Keratinocyte (primary cell): ENCODE data around the gene SEMA3D. TPM values are rescaled to one million over a fixed set of nuclear protein-coding genes. Genes with fewer than 3 reads are reported as not detected.
A peak's percentile ranks its signal among the peaks of the same experiment; 100 is the strongest.

Experiments
- DNase-seq: peaks from one replicate; pipeline ENCODE4 v3.0.0-alpha.2; 2011; ENCODE audit warnings: low read depth, missing footprints, low spot score
- FAIRE-seq: peaks from 2 replicates; lab custom pipeline; 2011; peaks lifted over from hg19 to GRCh38; lab: Jason Lieb, UNC
- H2AFZ ChIP-seq: 2 replicates; pipeline ENCODE4 v1.6.0; 2012; ENCODE audit warnings: low read length, control low read depth, inconsistent platforms; ENCODE audit not compliant: control insufficient read depth
- H3K27ac ChIP-seq: 2 replicates; pipeline ENCODE4 v1.5.1; 2011; ENCODE audit warnings: low read length; ENCODE audit not compliant: control insufficient read depth, insufficient read depth
- H3K27me3 ChIP-seq: 3 replicates; pipeline ENCODE4 v1.6.0; 2011; ENCODE audit warnings: low read length; ENCODE audit not compliant: control insufficient read depth, insufficient read depth; ENCODE audit errors: extremely low read depth
- H3K36me3 ChIP-seq, 2 experiments: 2 replicates in 1 of 2; 3 replicates in 1 of 2; pipeline ENCODE4 v1.5.1; 2011; ENCODE audit warnings: low read length in 2 of 2, mild to moderate bottlenecking in 1 of 2; ENCODE audit not compliant: control insufficient read depth in 2 of 2, insufficient read depth in 2 of 2; ENCODE audit errors: extremely low read depth in 1 of 2
- H3K4me1 ChIP-seq: 3 replicates; pipeline ENCODE4 v1.5.1; 2011; ENCODE audit warnings: low read length; ENCODE audit not compliant: control insufficient read depth, insufficient read depth; ENCODE audit errors: extremely low read depth
- H3K4me2 ChIP-seq: 3 replicates; pipeline ENCODE4 v1.6.0; 2011; ENCODE audit warnings: low read depth, low read length; ENCODE audit not compliant: control insufficient read depth, insufficient read depth; ENCODE audit errors: extremely low read depth
- H3K4me3 ChIP-seq, 3 experiments: fragments of 200-600 bp in 1 of 3; sonication (generic) in 1 of 3; 2 replicates in 2 of 3; 3 replicates in 1 of 3; pipeline ENCODE4 v1.5.1; 2011 to 2016; ENCODE audit warnings: low read length in 3 of 3, mild to moderate bottlenecking in 3 of 3, control low read depth in 2 of 3, inconsistent platforms in 1 of 3, low read depth in 1 of 3, mixed read lengths in 1 of 3, mixed run types in 1 of 3, moderate library complexity in 1 of 3; ENCODE audit not compliant: control insufficient read depth in 2 of 3, insufficient read depth in 2 of 3; ENCODE audit errors: extremely low read depth in 1 of 3
- H3K79me2 ChIP-seq: 2 replicates; pipeline ENCODE4 v1.6.0; 2012; ENCODE audit warnings: low read length; ENCODE audit not compliant: control insufficient read depth, insufficient read depth
- H3K9ac ChIP-seq: 3 replicates; pipeline ENCODE4 v1.6.0; 2011; ENCODE audit warnings: low read length; ENCODE audit not compliant: control insufficient read depth, insufficient read depth; ENCODE audit errors: extremely low read depth
- H3K9me1 ChIP-seq: 3 replicates; pipeline ENCODE4 v1.6.0; 2011; ENCODE audit warnings: low read length; ENCODE audit not compliant: control insufficient read depth, insufficient read depth; ENCODE audit errors: extremely low read depth
- H3K9me3 ChIP-seq: 2 replicates; pipeline ENCODE4 v1.5.1; 2012; ENCODE audit warnings: low read depth, low read length; ENCODE audit not compliant: control insufficient read depth
- H4K20me1 ChIP-seq: 3 replicates; pipeline ENCODE4 v1.6.0; 2011; ENCODE audit warnings: low read length; ENCODE audit not compliant: control insufficient read depth, insufficient read depth; ENCODE audit errors: extremely low read depth
- EZH2 ChIP-seq: IDR thresholded peaks from one replicate; pipeline ENCODE4 v1.6.1; 2012; ENCODE audit warnings: inconsistent platforms, mild to moderate bottlenecking, low read length, moderate library complexity
- dilution Hi-C: fragments of 300-500 bp; cut with MboI; formaldehyde crosslinking; loops from one replicate; pipeline ENCODE4 v1.7.0; 2020; ENCODE audit warnings: low sequenced_read_pairs; ENCODE audit not compliant: extremely low pct_ligation_motif_present
- polyA plus RNA-seq, 5 experiments: library from polyadenylated mRNA; depleted of rRNA in 3 of 5; stranded (reverse) in 3 of 5; stranded (forward) in 1 of 5; unstranded in 1 of 5; fragments of >200 nt; gene quantifications; 1 replicate in 1 of 5; 2 replicates in 3 of 5; 3 replicates in 1 of 5; pipeline versions ENCODE4 v1.2.1 to v1.2.3, GENCODE V29; 2011 to 2012; ENCODE audit warnings: missing spikeins in 2 of 5, low read depth in 1 of 5, low replicate concordance in 1 of 5
- TF ChIP-seq, protein P1 (sequence below), 3 experiments: IDR thresholded peaks in 1 of 3; conservative IDR thresholded peaks in 1 of 3; optimal IDR thresholded peaks in 1 of 3; 2 replicates in 2 of 3; 3 replicates in 1 of 3; pipeline versions ENCODE3 to v1.5.1; 2011; ENCODE audit warnings: low read length in 3 of 3, mild to moderate bottlenecking in 3 of 3, moderate library complexity in 2 of 3, control low read depth in 1 of 3, inconsistent platforms in 1 of 3; ENCODE audit not compliant: insufficient read depth in 2 of 3; ENCODE audit errors: extremely low read depth in 1 of 3

Gene SEMA3D
- polyA plus RNA-seq, 1 donor (not counting 4 experiments of a cell fraction or from before 2014, with no cell fraction given): 5.2 TPM

DNA sequence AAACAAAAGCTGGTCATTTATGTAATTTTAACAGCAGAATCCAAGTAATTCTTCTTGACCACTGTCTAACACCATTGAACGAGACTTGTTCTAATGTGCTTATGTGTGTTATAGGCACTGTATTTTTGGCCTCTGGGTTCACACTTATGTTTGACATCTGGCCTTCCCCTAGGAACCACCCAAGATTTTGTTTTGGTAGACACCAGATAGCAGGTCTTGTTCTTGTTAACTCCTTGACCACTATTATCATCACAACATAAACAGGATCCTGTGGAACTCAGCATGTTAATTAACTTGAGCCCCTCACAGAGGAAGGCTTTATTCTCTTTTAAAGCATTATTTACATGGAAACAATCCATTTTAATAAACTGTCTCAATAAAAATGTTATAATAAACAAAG, 167.7 kb downstream of the SEMA3D start:
- no peaks in the 10 kb centered on the region for H3K9me3 ChIP-seq
- H3K4me1 ChIP-seq: no peaks in the 10 kb centered on the region
- no peaks in the 10 kb centered on the region for H3K79me2 ChIP-seq
- H4K20me1 ChIP-seq: no peaks in the 10 kb centered on the region
- H3K4me2 ChIP-seq: no peak overlapping the region
- no peak for DNase-seq
- TF ChIP-seq EZH2: no peak
- TF ChIP-seq, protein P1, sequence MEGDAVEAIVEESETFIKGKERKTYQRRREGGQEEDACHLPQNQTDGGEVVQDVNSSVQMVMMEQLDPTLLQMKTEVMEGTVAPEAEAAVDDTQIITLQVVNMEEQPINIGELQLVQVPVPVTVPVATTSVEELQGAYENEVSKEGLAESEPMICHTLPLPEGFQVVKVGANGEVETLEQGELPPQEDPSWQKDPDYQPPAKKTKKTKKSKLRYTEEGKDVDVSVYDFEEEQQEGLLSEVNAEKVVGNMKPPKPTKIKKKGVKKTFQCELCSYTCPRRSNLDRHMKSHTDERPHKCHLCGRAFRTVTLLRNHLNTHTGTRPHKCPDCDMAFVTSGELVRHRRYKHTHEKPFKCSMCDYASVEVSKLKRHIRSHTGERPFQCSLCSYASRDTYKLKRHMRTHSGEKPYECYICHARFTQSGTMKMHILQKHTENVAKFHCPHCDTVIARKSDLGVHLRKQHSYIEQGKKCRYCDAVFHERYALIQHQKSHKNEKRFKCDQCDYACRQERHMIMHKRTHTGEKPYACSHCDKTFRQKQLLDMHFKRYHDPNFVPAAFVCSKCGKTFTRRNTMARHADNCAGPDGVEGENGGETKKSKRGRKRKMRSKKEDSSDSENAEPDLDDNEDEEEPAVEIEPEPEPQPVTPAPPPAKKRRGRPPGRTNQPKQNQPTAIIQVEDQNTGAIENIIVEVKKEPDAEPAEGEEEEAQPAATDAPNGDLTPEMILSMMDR (optimal IDR thresholded peaks at IDR 0.05 in 1 of 3, IDR thresholded peaks at IDR 0.05 in 1 of 3, conservative IDR thresholded peaks at IDR 0.05 in 1 of 3; ENCODE audit: extremely low read depth in 1 of 3, insufficient read depth in 2 of 3, low read length in 3 of 3): no peak
- dilution Hi-C loops: loop anchor here (25.0 kb wide), 1 partner anchor 1082 kb away; no protein-coding TSS in a partner anchor
- FAIRE-seq: peak; percentile 64
- no peaks in the 10 kb centered on the region for H3K27me3 ChIP-seq
- no peak overlapping the region for H3K9ac ChIP-seq
- H3K36me3 ChIP-seq: no peaks in the 10 kb centered on the region
- no peak overlapping the region for H3K4me3 ChIP-seq
- no peaks in the 10 kb centered on the region for H3K9me1 ChIP-seq
- H2AFZ ChIP-seq: no peak overlapping the region
- H3K27ac ChIP-seq: no peak overlapping the region

DNA sequence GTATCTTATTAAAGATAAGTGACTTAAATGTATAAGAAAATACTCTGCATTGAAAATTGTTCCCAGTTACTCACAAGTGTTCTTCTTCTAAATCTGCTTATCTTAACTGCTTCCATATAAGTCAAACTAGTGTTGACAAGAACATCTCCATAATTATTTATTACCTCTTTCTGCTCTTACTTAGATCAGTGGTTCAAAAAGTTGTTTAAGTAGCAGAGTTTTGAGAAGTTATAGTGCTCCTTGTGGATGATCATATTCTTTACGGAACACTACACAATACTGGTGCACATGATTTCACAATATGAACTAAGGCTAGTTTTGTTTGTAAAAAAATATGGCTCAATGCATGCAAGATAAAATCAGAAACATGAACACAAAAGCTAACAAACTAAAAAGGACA, 168.4 kb downstream of the SEMA3D start:
- H3K9ac ChIP-seq: no peak overlapping the region
- no peaks in the 10 kb centered on the region for H4K20me1 ChIP-seq
- H3K79me2 ChIP-seq: no peaks in the 10 kb centered on the region
- no peaks in the 10 kb centered on the region for H3K36me3 ChIP-seq
- no peak overlapping the region for H2AFZ ChIP-seq
- TF ChIP-seq EZH2: no peak
- TF ChIP-seq, protein P1 (optimal IDR thresholded peaks at IDR 0.05 in 1 of 3, IDR thresholded peaks at IDR 0.05 in 1 of 3, conservative IDR thresholded peaks at IDR 0.05 in 1 of 3; ENCODE audit: extremely low read depth in 1 of 3, insufficient read depth in 2 of 3, low read length in 3 of 3): no peak
- no peak overlapping the region for H3K4me3 ChIP-seq
- H3K4me1 ChIP-seq: no peaks in the 10 kb centered on the region
- FAIRE-seq (no peak), DNase-seq (no peak)
- H3K9me1 ChIP-seq: no peaks in the 10 kb centered on the region
- no peak overlapping the region for H3K4me2 ChIP-seq
- no peaks in the 10 kb centered on the region for H3K27me3 ChIP-seq
- no peaks in the 10 kb centered on the region for H3K9me3 ChIP-seq
- dilution Hi-C loops: loop anchor here (25.0 kb wide), 1 partner anchor 1081 kb away; no protein-coding TSS in a partner anchor
- H3K27ac ChIP-seq: no peak overlapping the region
